Breast epithelium (tissue), 4 donors: Measurements from ENCODE around the gene RAB8A. TPM values are rescaled to one million over a fixed set of nuclear protein-coding genes. Genes with fewer than 3 reads are reported as not detected.

Experiments
- DNase-seq, 2 donors: peaks; one replicate each; pipeline ENCODE4 v3.0.0-alpha.2; 2019; ENCODE audit warnings: low spot score in 2 of 2
- H3K27ac ChIP-seq, 2 donors: fragments of 200-600 bp; sonication (generic) in 1 of 2; one replicate each; pipeline ENCODE4 v1.5.1; 2016 to 2019; ENCODE audit warnings: mild to moderate bottlenecking in 1 of 2
- H3K27me3 ChIP-seq, 2 donors: fragments of 200-600 bp; sonication (generic) in 1 of 2; one replicate each; pipeline versions ENCODE4 v1.5.1 to v1.6.0; 2017 to 2019; ENCODE audit warnings: control low read depth in 1 of 2, mild to moderate bottlenecking in 1 of 2
- H3K36me3 ChIP-seq: fragments of 200-600 bp; one replicate; pipeline ENCODE4 v1.5.1; 2019
- H3K4me1 ChIP-seq, 2 donors: fragments of 200-600 bp; sonication (generic); one replicate each; pipeline ENCODE4 v1.5.1; 2016 to 2019; ENCODE audit warnings: control low read depth in 1 of 2
- H3K4me3 ChIP-seq, 3 donors: fragments of 200-600 bp; sonication (generic); 1 replicate in 2 of 3; 2 replicates in 1 of 3; pipeline ENCODE4 v1.5.1; 2016 to 2019; ENCODE audit warnings: mild to moderate bottlenecking in 3 of 3, moderate library complexity in 2 of 3
- H3K9me3 ChIP-seq, 2 donors: fragments of 200-600 bp; sonication (generic) in 1 of 2; one replicate each; pipeline ENCODE4 v1.5.1; 2016 to 2019; ENCODE audit warnings: control low read depth in 1 of 2
- CTCF ChIP-seq, 3 donors: fragments of 450-650 bp; IDR thresholded peaks; one replicate each; pipeline ENCODE4 v1.5.1; 2016 to 2017; ENCODE audit warnings: antibody characterized with exemption in 3 of 3, mild to moderate bottlenecking in 3 of 3, moderate library complexity in 3 of 3
- POLR2A ChIP-seq: fragments of 450-650 bp; IDR thresholded peaks from one replicate; pipeline ENCODE4 v1.6.1; 2016; ENCODE audit warnings: antibody characterized with exemption, mild to moderate bottlenecking, moderate library complexity
- POLR2AphosphoS5 ChIP-seq, 3 donors: sonication (generic); formaldehyde crosslinking; IDR thresholded peaks; one replicate each; pipeline ENCODE4 v1.6.1; 2017; ENCODE audit warnings: antibody characterized with exemption in 3 of 3
- intact Hi-C: fragments of 100-400 bp; cut with DNase I; formaldehyde crosslinking; loops from one replicate; pipeline ENCODE4 v1.15.1; 2023; ENCODE audit warnings: low total_unique reads
- total RNA-seq, 3 donors: library from RNA; depleted of rRNA; stranded (reverse); fragments of >200 nt; gene quantifications; one replicate each; pipeline ENCODE4 v1.1.0, GENCODE V29; 2016

RAB8A gene
- total RNA-seq, 3 donors from 2014 or later: 34.7 to 40.6 (median 38.8) TPM

GRCh38 chr19:16164222-16164890 lies 52.7 kb downstream of the RAB8A start:
- no peak overlapping the region for H3K27ac ChIP-seq
- intact Hi-C loops: no loop called here
- no peaks in the 10 kb centered on the region for H3K4me1 ChIP-seq
- no peaks in the 10 kb centered on the region for H3K9me3 ChIP-seq
- no peak overlapping the region for H3K4me3 ChIP-seq
- H3K27me3 ChIP-seq: no peaks in the 10 kb centered on the region
- TF ChIP-seq POLR2A: no peak
- no peak for TF ChIP-seq CTCF (IDR thresholded peaks at IDR 0.05)
- no peak for TF ChIP-seq POLR2AphosphoS5 (IDR thresholded peaks at IDR 0.05)
- DNase-seq: no peak
- no peaks in the 10 kb centered on the region for H3K36me3 ChIP-seq

GRCh38 chr19:16166417-16166816 lies 54.7 kb downstream of the RAB8A start:
- H3K4me3 ChIP-seq: no peak overlapping the region
- intact Hi-C loops: no loop called here
- no peak for DNase-seq
- H3K27ac ChIP-seq: no peak overlapping the region
- H3K4me1 ChIP-seq: no peaks in the 10 kb centered on the region
- no peaks in the 10 kb centered on the region for H3K27me3 ChIP-seq
- H3K36me3 ChIP-seq: no peaks in the 10 kb centered on the region
- no peaks in the 10 kb centered on the region for H3K9me3 ChIP-seq
- TF ChIP-seq CTCF (IDR thresholded peaks at IDR 0.05): no peak

- TF ChIP-seq POLR2A (no peak), CTCF (IDR thresholded peaks at IDR 0.05) (no peak), POLR2AphosphoS5 (IDR thresholded peaks at IDR 0.05) (no peak)
- no peak for DNase-seq
These were observed 55.4 kb downstream of the RAB8A start for GRCh38 chr19:16167055-16167454.

GRCh38 chr19:16168465-16169081 lies 56.9 kb downstream of the RAB8A start:
- Histone ChIP-seq H3K4me3 (no peak overlapping the region), H3K27me3 (no peaks in the 10 kb centered on the region), H3K27ac (no peak overlapping the region), H3K36me3 (no peaks in the 10 kb centered on the region), H3K9me3 (no peaks in the 10 kb centered on the region), H3K4me1 (peaks cover 0 to 4% of the 10 kb centered on the region in 2 donors)
- intact Hi-C loops: no loop called here
- no peak for DNase-seq
- TF ChIP-seq POLR2AphosphoS5 (IDR thresholded peaks at IDR 0.05): no peak
- no peak for TF ChIP-seq CTCF (IDR thresholded peaks at IDR 0.05)
- TF ChIP-seq POLR2A: no peak

More at GRCh38 chr19:16167055-16167454, 55.4 kb downstream of the RAB8A start:
- no peaks in the 10 kb centered on the region for H3K4me1 ChIP-seq
- H3K4me3 ChIP-seq: no peak overlapping the region
- H3K27ac ChIP-seq: no peak overlapping the region
- no peaks in the 10 kb centered on the region for H3K27me3 ChIP-seq
- no peaks in the 10 kb centered on the region for H3K9me3 ChIP-seq
- no peaks in the 10 kb centered on the region for H3K36me3 ChIP-seq
- intact Hi-C loops: no loop called here

GRCh38 chr19:16170134-16170533 lies 58.4 kb downstream of the RAB8A start:
- Histone ChIP-seq H3K27me3 (no peaks in the 10 kb centered on the region), H3K4me3 (no peak overlapping the region), H3K27ac (no peak overlapping the region), H3K4me1 (peaks cover 0 to 4% of the 10 kb centered on the region in 2 donors), H3K9me3 (no peaks in the 10 kb centered on the region), H3K36me3 (no peaks in the 10 kb centered on the region)
- TF ChIP-seq CTCF (IDR thresholded peaks at IDR 0.05): no peak
- TF ChIP-seq POLR2A: no peak
- TF ChIP-seq POLR2AphosphoS5 (IDR thresholded peaks at IDR 0.05): no peak
- no peak for DNase-seq
- intact Hi-C loops: no loop called here
